T-helper 17 cell (primary cell): ENCODE data around the gene PAXX. TPM values are rescaled to one million over a fixed set of nuclear protein-coding genes. Genes with fewer than 3 reads are reported as not detected.

ENCODE experiments used
- ATAC-seq: fragments of 150-1000 bp; cut with Tn5 transposase; 2 replicates; pipeline ENCODE4 v1.10.0; 2021; ENCODE audit warnings: mild to moderate bottlenecking, moderate library complexity
- DNase-seq, 3 donors: peaks; one replicate each; pipeline versions ENCODE4 v3.0.0 to v3.0.0-alpha.2; 2020 to 2021
- H3K9me3 ChIP-seq: one replicate; pipeline ENCODE4 v1.7.0; 2013; ENCODE audit warnings: low read length, mild to moderate bottlenecking; ENCODE audit not compliant: control insufficient read depth, poor library complexity, severe bottlenecking
- H3K27ac Mint-ChIP-seq: one replicate; pipeline ENCODE4 v1.8.0; 2022; ENCODE audit warnings: mild to moderate bottlenecking, moderate library complexity, mixed read lengths
- H3K27me3 Mint-ChIP-seq: one replicate; pipeline ENCODE4 v1.8.0; 2022; ENCODE audit warnings: mixed read lengths
- H3K36me3 Mint-ChIP-seq: one replicate; pipeline ENCODE4 v1.8.0; 2022; ENCODE audit warnings: low read depth, mixed read lengths
- H3K4me1 Mint-ChIP-seq: one replicate; pipeline ENCODE4 v1.8.0; 2022; ENCODE audit warnings: mild to moderate bottlenecking, mixed read lengths
- H3K4me3 Mint-ChIP-seq: one replicate; pipeline ENCODE4 v1.8.0; 2022; ENCODE audit warnings: mild to moderate bottlenecking, moderate library complexity, mixed read lengths
- total RNA-seq, 4 donors: library from RNA in 2 of 4; stranded (reverse) in 2 of 4; gene quantifications; one replicate each; pipeline ENCODE4 v1.2.3 and lab custom pipeline; 2022 to 2026

The PAXX gene
- total RNA-seq, 2 donors from 2014 or later = 85.7 to 89.9 TPM

DNA sequence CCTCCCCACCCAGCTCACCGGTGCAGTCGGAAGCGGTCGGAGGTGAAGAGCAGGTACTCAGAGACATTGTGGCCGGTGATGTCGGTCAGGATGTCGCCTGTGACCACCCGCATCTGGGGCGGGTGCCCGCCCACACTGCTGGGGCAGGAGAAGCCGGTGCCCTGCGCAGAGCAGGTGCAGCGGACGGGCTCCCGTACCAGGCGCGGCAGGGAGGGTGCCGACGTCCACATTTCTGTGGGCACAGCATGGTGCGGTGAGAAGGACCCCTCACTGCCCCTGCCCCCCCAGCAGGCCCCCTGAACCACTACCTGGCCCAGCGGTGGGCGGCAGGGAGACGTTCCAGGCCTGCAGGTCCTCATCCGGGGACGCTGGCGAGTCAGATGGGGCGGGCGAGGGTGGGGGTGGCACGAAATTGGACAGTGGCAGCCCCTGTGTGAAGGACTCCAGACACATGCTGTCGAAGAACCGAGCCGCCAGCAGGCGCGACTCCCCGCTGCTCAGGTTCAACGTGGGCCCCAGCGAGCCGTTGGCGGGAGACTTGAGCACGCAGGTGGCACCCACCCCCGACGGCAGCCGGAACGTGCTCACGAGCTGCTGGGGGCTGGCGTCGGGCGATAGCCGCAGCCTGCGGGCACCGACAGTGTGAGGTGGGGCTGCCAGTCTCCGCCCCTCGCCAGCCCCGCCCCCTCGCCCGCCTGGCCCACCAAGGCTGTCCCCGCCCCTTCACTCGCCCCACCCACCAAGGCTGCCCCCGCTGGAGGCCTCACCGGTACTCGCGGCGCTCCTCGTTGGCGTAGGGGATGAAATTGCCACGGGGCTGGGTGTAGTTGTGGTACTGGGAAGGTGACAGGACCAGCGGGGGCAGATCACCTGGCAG is 20.7 kb downstream of the PAXX start:
- Mint-ChIP-seq H3K27me3 (no peaks in the 10 kb centered on the region), H3K4me3 (no peak overlapping the region), H3K4me1 (no peaks in the 10 kb centered on the region), H3K27ac (no peak overlapping the region), H3K36me3 (peaks cover 7% of the 10 kb centered on the region)
- ATAC-seq (no peak), DNase-seq (no peak)
- no peaks in the 10 kb centered on the region for H3K9me3 ChIP-seq

DNA sequence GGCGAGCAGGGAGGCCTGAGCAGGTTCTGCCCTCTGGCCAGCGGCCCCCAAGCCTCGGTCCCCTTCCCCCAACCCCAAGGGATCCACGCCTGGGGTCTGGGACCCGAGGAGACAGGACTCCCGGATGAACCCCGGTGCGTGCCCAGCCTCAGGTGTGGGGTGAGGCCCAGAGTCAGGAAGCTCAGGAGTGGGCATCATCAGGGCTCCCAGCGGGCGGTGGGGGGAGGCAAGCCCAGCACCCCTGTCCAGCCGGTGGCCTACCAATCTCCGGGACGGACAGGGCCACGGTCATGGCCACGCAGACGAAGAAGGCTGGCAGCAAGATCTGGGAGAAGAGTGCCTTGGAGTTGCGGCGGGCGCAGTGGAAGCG is 21.3 kb downstream of the PAXX start:
- H3K9me3 ChIP-seq = no peaks in the 10 kb centered on the region
- H3K27ac Mint-ChIP-seq = no peak overlapping the region
- no peaks in the 10 kb centered on the region for H3K4me1 Mint-ChIP-seq
- H3K4me3 Mint-ChIP-seq = no peak overlapping the region
- no peak for ATAC-seq
- H3K27me3 Mint-ChIP-seq = no peaks in the 10 kb centered on the region
- DNase-seq = no peak
- peaks cover 7% of the 10 kb centered on the region for H3K36me3 Mint-ChIP-seq

DNA sequence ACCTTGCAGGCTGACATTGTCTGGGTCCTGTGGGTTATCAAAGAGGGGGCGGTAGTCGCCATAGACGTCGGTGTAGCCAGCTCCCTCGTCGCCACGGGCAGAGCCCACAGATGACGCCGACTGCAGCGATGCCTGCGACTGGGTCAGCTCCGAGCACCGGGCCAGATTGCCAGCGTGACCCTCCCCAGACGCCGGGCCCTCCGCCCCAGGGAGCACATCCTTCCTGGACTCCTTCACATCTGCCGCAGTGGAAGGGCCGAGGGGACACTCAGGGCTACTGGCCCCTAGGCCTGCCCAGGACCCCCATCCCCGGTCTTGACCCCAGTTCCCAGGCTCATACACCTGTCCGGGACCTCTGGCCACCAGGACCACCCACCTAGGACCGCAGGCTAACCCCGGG is 21.9 kb downstream of the PAXX start:
- ATAC-seq (no peak), DNase-seq (no peak)
- no peaks in the 10 kb centered on the region for H3K4me1 Mint-ChIP-seq
- no peaks in the 10 kb centered on the region for H3K9me3 ChIP-seq
- no peaks in the 10 kb centered on the region for H3K27me3 Mint-ChIP-seq
- no peak overlapping the region for H3K27ac Mint-ChIP-seq
- no peak overlapping the region for H3K4me3 Mint-ChIP-seq
- H3K36me3 Mint-ChIP-seq = peaks cover 7% of the 10 kb centered on the region

- Mint-ChIP-seq H3K27ac (no peak overlapping the region), H3K4me3 (no peak overlapping the region), H3K27me3 (no peaks in the 10 kb centered on the region), H3K36me3 (peaks cover 7% of the 10 kb centered on the region), H3K4me1 (peaks cover 3% of the 10 kb centered on the region)
- ATAC-seq (no peak), DNase-seq (no peak)
- H3K9me3 ChIP-seq = no peaks in the 10 kb centered on the region
Measured at GRCh38 chr9:137014776-137015539, 22.7 kb downstream of the PAXX start.

DNA sequence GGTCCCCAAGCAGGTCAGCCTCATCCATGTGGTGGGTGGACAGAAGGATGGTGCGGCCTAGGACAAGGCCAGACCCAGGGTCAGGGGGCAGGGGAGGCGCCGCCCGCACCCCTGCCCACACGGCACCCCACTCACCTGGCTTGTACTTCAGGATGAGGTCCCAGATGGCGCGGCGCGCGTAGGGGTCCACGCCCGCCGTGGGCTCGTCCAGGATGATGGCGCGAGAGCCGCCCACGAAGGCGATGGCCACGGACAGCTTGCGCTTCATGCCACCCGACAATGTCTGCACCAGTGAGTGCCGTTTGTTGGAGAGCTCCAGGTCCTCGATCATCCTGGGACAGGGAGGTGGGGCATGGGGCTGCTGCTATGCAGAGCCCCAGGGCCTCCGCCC is 23.3 kb downstream of the PAXX start:
- peaks cover 3% of the 10 kb centered on the region for H3K4me1 Mint-ChIP-seq
- ATAC-seq (no peak), DNase-seq (no peak)
- no peaks in the 10 kb centered on the region for H3K27me3 Mint-ChIP-seq
- H3K9me3 ChIP-seq = no peaks in the 10 kb centered on the region
- H3K4me3 Mint-ChIP-seq = no peak overlapping the region
- no peak overlapping the region for H3K27ac Mint-ChIP-seq
- peaks cover 7% of the 10 kb centered on the region for H3K36me3 Mint-ChIP-seq

DNA sequence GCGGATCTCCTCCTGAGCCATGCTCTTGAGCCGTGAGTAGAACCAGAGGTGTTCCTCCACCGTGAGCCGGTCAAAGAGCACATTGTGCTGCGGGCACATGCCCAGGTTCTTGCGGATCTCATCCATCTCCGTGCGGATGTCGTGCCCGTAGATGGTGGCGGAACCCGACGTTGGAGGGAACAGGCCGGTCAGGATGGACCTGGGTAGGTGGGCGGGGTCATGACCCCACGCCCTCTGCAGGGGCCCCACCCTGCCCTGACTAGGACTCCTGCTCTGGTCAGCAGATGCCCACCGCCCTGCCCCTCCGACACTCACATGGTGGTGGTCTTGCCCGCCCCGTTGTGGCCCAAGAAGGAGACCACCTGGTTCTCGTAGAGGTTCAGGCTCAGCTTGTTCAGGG is 23.8 kb downstream of the PAXX start:
- no peaks in the 10 kb centered on the region for H3K9me3 ChIP-seq
- Mint-ChIP-seq H3K27ac (no peak overlapping the region), H3K4me3 (no peak overlapping the region), H3K4me1 (peaks cover 3% of the 10 kb centered on the region), H3K27me3 (no peaks in the 10 kb centered on the region), H3K36me3 (peaks cover 7% of the 10 kb centered on the region)
- no peak for DNase-seq
- ATAC-seq = no peak

DNA sequence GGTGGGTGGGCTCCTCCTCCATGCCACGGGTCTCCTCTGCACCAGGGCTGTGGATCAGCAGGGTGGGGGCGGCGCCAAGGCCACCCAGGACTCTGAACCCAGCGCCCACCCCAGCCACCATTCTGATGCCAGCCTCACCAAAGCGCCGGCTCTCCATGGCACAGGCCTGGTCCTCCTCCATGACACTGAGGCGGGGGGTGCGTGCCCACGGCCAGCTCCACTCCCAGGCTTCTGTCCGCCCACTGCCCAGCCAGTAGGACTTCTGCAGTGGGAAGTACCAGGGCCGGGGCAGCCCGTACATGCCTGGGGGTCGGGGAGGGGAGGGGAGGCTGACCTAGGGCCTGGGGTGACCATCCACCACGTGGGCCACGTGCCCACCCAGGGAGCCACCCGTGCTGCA is 24.2 kb downstream of the PAXX start:
- Mint-ChIP-seq H3K36me3 (peaks cover 5% of the 10 kb centered on the region), H3K4me1 (peaks cover 3% of the 10 kb centered on the region), H3K27ac (no peak overlapping the region), H3K27me3 (no peaks in the 10 kb centered on the region), H3K4me3 (no peak overlapping the region)
- no peaks in the 10 kb centered on the region for H3K9me3 ChIP-seq
- DNase-seq (no peak), ATAC-seq (no peak)

DNA sequence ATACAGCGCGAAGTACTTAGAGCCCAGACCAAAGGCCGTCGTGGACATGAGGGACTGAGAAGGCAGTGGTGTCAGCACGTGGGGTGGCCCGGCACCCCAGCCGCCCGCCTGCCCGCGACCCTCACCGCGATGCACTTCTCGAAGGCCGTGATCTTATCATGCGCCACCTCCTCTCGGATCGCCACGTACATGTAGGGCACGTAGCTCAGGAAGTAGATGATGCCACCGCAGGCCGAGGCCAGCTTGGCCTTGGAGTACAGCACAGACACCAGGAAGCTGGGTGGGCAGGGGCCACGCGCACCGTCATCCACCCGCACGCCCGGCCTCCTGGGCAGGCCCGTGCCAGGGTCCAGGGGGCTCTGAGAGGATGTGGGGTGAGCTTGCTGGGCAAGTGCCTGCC is 24.8 kb downstream of the PAXX start:
- Mint-ChIP-seq H3K27me3 (no peaks in the 10 kb centered on the region), H3K4me1 (peaks cover 4% of the 10 kb centered on the region), H3K36me3 (peaks cover 4% of the 10 kb centered on the region), H3K27ac (no peak overlapping the region), H3K4me3 (no peak overlapping the region)
- ATAC-seq = no peak
- DNase-seq = no peak
- H3K9me3 ChIP-seq = no peaks in the 10 kb centered on the region

- Mint-ChIP-seq H3K36me3 (peaks cover 4% of the 10 kb centered on the region), H3K27ac (no peak overlapping the region), H3K27me3 (no peaks in the 10 kb centered on the region), H3K4me1 (peaks cover 6% of the 10 kb centered on the region), H3K4me3 (no peak overlapping the region)
- H3K9me3 ChIP-seq = no peaks in the 10 kb centered on the region
- DNase-seq = no peak
- no peak for ATAC-seq
Measured at GRCh38 chr9:137017791-137018497, 25.7 kb downstream of the PAXX start.

DNA sequence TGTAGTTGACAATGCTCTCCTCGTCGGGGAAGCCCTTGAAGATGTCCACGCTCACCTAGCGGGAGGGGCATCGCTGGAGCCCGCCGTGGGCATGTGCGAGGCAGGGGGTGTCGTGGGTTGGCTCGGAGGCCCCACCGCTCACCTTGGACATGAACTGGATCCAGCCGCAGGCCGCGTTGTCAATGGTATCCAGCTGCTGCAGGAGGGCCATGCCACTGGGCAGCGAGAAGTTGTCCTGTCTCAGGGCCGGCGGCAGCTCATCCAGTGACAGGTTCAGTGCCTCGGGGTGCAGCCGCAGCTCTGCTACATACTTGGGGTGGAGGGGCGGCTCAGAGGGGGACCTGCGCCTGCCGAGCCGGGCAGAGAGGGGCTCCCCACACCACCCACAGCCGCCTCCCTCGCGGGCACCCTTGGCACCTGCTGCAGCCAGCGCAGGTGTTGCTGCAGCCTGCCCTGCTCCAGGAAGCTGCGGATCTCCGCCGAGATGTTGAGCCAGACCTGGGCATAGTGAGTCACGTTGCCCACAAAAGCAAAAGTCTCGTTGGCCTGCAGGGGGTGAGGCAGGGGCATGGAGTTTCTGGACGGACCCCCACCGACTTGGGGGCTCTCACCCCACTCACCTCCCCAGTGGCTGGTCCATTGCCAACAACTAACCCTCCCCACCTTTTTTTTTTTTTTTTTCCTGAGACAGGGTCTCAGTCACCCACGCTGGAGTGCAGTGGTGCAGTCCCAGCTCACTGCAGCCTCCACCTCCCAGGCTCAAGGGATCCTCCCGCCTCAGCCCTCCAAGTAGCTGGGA is 26.7 kb downstream of the PAXX start:
- ATAC-seq = no peak
- Mint-ChIP-seq H3K36me3 (peaks cover 4% of the 10 kb centered on the region), H3K4me1 (peaks cover 6% of the 10 kb centered on the region), H3K27me3 (no peaks in the 10 kb centered on the region), H3K27ac (no peak overlapping the region), H3K4me3 (no peak overlapping the region)
- DNase-seq = no peak
- no peaks in the 10 kb centered on the region for H3K9me3 ChIP-seq

DNA sequence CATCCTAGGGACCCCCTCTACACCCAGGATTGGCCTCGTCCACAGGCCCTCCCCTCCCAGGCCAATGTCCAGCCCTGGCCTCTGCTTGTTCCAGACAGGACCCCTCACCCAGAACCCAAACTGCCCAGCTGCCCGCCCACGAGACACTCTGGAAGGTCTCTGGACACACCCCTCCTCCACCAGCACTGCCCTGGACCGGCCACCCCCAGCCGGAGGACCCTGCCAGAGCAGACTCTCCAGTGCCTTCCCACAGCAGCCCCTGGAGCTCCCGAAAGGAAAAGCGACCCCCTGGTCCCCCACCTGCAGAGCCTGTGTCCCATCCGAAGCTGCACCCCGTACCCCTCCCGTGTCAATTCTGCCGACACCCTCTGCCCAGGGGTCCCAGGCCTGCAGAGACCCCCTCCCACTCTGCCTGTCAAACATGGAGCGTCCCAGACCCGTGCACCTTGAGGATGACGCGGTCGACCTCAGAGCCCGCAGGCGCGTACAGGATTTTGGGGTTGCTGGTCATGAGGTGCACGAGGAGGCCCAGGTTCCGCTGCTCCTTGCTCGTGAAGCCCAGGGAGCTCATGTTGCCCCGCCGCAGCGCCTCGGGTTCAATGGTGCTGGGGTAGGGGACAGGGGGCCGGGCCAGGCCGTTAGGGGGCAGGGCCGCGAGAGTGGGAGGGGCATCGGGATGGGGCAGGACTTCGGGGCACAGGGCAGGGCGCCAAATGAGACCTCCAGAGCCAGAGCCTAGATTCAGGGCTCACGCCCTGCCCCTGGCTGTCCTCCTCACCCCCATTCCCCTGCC is 27.9 kb downstream of the PAXX start:
- ATAC-seq = no peak
- no peaks in the 10 kb centered on the region for H3K27me3 Mint-ChIP-seq

More for the DNA sequence above, 27.9 kb downstream of the PAXX start:
- H3K36me3 Mint-ChIP-seq = peaks cover 4% of the 10 kb centered on the region
- no peak overlapping the region for H3K4me3 Mint-ChIP-seq
- no peak for DNase-seq
- peaks cover 6% of the 10 kb centered on the region for H3K4me1 Mint-ChIP-seq
- no peak overlapping the region for H3K27ac Mint-ChIP-seq
- H3K9me3 ChIP-seq = no peaks in the 10 kb centered on the region
